SJCRH30 (cell line): ENCODE measurements around the gene STX7. TPM values are rescaled to one million over a fixed set of nuclear protein-coding genes. Genes with fewer than 3 reads are reported as not detected.

Source experiments
- DNase-seq, 2 experiments: peaks; one replicate each; pipeline ENCODE4 v3.0.0-alpha.2; 2015 to 2020
- H3K27ac ChIP-seq: fragments of 250-450 bp; sonication (Bioruptor Pico); 2 replicates; pipeline ENCODE4 v1.5.1; 2020; ENCODE audit warnings: mild to moderate bottlenecking, moderate library complexity
- H3K27me3 ChIP-seq: fragments of 250-450 bp; sonication (Bioruptor Pico); 2 replicates; pipeline ENCODE4 v1.5.1; 2020; ENCODE audit warnings: mild to moderate bottlenecking, moderate library complexity
- H3K36me3 ChIP-seq: fragments of 250-450 bp; sonication (Bioruptor Pico); 2 replicates; pipeline ENCODE4 v1.5.1; 2020; ENCODE audit warnings: mild to moderate bottlenecking, moderate library complexity
- H3K4me1 ChIP-seq: fragments of 250-450 bp; sonication (Bioruptor Pico); 2 replicates; pipeline ENCODE4 v1.5.1; 2020; ENCODE audit warnings: mild to moderate bottlenecking, moderate library complexity
- H3K4me3 ChIP-seq: fragments of 250-450 bp; sonication (Bioruptor Pico); 2 replicates; pipeline ENCODE4 v1.5.1; 2020; ENCODE audit warnings: mild to moderate bottlenecking, moderate library complexity
- H3K9me3 ChIP-seq: fragments of 250-450 bp; sonication (Bioruptor Pico); replicated peaks from 2 replicates; pipeline ENCODE4 v1.5.1; 2020; ENCODE audit warnings: mild to moderate bottlenecking, moderate library complexity
- total RNA-seq: library from RNA; depleted of rRNA; stranded (reverse); fragments of >200 nt; shearing (Covaris generic); gene quantifications from 2 replicates; pipeline ENCODE4 v1.2.3, GENCODE V29; 2014; rRNA removed

The STX7 gene
- total RNA-seq, 1 experiment from 2014 or later, result 17.3 TPM

DNA sequence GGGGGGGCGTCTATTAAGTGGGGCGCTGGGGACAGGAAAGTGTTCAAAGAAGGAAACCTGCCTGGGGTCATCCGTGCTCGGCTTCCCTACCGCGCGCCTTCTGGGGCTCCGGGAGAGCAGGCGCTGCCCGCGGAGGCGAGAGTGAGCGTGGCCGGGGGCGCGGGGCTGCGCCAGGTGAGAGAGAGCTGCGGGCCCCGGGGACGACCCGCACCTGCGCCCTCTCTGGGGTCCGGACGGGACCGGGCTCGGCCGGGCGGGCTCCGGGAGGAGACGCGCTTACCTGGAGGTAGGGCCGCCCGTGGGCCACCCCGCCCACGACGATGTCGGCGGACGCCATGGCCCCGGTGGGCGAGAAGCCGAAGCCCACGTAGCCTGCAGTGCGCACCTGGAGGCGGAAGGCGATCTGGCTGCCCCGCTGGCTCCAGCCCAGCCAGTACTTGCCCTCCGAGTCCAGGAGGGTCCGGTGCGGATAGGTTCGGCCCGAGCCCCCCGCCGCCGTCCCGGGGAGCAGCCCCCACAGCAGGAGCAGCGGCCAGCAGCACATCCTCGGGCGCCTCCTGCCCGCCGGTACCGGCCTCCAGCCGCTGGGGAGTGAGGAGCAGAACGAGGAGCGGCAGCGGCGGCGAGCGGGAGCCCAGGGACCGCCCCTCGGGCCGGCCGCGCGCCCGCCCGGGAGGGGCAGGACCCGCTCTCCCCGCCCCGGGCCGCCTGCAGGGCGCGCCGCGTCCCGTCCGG lies 111.9 kb downstream of the STX7 start, which contains the start of gene MOXD1:
TSS of gene MOXD1 (minus strand) at position 593 of the 735 bp plus-strand sequence. CDS start at position 544, 49 bp downstream.
- Histone ChIP-seq H3K27ac (no peak within 1 kb of the TSS), H3K4me1 (peaks cover 4% of the 10 kb centered on the region; the same call in 1 of the 2 replicates), H3K36me3 (no peaks in the 10 kb centered on the region), H3K4me3 (peak within 1 kb of the TSS; percentile 52), H3K9me3 (no peaks in the 10 kb centered on the region; the same call in 1 of the 2 replicates), H3K27me3 (no peaks in the 10 kb centered on the region)
- DNase-seq, result peak in 1 of 2 experiments; percentile 9

DNA sequence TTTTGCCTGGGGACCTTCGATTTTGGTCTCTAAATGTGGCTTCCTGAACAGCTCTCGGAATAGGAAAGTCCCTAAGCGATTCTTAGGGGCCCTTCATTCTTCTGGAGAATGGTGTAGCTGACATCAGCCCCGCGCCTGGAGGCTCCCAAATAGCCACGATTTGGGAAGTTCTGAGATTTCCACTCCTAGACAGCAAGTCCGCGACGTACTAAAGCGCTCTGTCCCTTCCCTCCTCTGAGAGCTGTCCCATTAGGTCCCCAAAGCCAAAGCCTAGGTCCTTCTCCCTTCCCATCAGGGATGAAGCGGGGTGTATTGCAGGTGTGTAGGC lies 112.4 kb downstream of the STX7 start:
- H3K36me3 ChIP-seq, result no peaks in the 10 kb centered on the region
- H3K4me3 ChIP-seq, result no peak overlapping the region
- H3K27me3 ChIP-seq, result no peaks in the 10 kb centered on the region
- DNase-seq, result no peak
- no peak overlapping the region for H3K27ac ChIP-seq
- H3K9me3 ChIP-seq, result no peaks in the 10 kb centered on the region; the same call in 1 of the 2 replicates
- peaks cover under 1% of the 10 kb centered on the region; the same call in 1 of the 2 replicates for H3K4me1 ChIP-seq

DNA sequence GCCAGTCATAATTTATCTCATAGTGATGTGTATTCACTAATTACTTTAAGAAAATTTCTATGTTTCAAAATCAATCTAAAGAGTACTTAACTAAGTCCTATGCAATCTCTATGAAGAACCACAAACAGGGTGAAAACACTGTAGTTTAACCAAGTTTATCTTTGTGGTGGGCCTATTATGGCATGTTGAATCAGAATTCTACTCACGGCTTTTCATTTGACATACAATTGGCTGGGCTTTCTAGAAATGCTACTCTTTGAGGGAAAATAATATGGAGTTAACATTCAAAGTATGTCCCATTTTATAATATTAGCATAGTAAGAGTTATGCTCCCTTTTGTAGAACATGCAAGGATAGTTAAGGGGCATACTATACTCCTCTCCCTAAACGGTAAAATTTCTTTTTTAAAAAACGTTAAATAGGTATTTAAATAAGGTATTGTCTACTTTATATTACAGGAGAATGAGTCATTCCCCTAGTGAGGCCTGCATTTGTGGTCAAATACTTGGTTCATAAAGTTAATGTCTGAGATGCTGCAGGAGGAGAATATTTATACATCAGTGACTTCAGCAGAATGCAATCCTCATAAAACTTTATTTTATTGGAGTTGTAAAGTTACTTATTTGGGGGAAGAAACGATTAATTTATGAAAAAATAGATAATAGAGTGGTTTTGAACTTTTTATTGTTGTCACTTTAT lies 113.4 kb downstream of the STX7 start:
- H3K27ac ChIP-seq, result no peak overlapping the region
- H3K9me3 ChIP-seq, result peaks cover 7% of the 10 kb centered on the region; the same call in 1 of the 2 replicates
- no peaks in the 10 kb centered on the region for H3K36me3 ChIP-seq
- no peaks in the 10 kb centered on the region for H3K27me3 ChIP-seq
- H3K4me1 ChIP-seq, result no peaks in the 10 kb centered on the region
- H3K4me3 ChIP-seq, result no peak overlapping the region
- no peak for DNase-seq

Other genes with a start within 250 kb of the STX7 start
- gene MOXD1, start 111.6 kb downstream of the STX7 start, total RNA-seq, result 0.86 and 1.5 TPM in 2 replicates
- not detected in 2 replicates for gene TAAR9, start 25.2 kb upstream of the STX7 start, total RNA-seq
- not detected in 2 replicates for gene TAAR8, start 39.6 kb upstream of the STX7 start, total RNA-seq
- not detected in 2 replicates for gene TAAR6, start 57.2 kb upstream of the STX7 start, total RNA-seq
- not detected in 2 replicates for gene TAAR5, start 76.6 kb upstream of the STX7 start, total RNA-seq
- not detected in 2 replicates for gene TAAR2, start 111.2 kb upstream of the STX7 start, total RNA-seq
- gene TAAR1, start 146.1 kb upstream of the STX7 start, total RNA-seq, result not detected in 2 replicates
- 0.10 TPM in 1 of 2 replicates, not detected in the other for gene VNN1, start 200.9 kb upstream of the STX7 start, total RNA-seq
- gene VNN2, start 244.8 kb upstream of the STX7 start, total RNA-seq, result 0.30 and 0.36 TPM in 2 replicates